ENCODE results near the gene GPS1. TPM values are rescaled to one million over a fixed set of nuclear protein-coding genes. Genes with fewer than 3 reads are reported as not detected.

The GPS1 gene
- total RNA-seq, 1 experiment from 2014 or later: 181 TPM

DNA sequence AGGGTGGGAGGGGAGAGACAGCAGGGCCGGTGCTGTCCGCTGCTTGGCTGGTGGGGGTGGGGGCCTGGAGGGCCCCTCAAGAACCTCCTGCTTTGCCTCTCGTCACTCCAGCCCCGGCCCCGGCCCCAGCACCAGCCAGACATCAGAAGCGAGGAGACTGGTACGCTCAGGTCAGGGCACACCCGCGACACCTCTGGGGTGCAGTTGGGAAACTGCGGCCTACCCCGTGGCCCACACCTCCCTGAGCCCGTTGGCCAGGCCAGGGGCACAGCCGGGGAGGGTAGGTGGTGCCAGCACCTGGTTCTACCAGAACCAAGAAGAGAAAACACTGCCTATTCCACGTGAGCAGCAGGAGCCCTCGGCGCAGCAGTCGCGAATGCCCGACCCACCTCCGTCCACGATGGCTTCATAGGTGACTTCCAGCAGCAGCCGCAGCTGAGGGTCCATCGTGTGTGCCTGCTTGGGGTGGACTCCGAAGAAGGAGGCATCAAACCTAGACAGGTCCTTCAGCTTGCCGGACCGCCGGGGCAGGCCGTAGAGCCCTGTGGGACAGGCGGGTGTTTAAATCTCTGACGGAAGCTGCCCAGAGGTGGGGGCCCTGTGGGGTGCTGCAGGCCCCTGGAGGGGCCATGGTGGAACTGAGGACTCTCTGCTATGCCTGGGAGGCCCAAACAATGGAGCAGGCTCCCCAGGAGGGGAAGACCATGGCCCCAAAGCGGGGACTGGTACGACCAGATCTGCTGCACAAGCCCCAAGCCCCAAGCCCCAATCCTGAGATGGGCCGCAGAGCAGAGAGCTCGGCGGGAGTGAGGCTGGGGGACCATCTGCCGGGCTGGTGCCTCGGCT, 43.5 kb downstream of the GPS1 start:
- H3K27ac Mint-ChIP-seq: no peak overlapping the region

More for the DNA sequence above, 43.5 kb downstream of the GPS1 start:
- TF ChIP-seq ATF1 (CRISPR knock-in tag; IDR thresholded peaks at IDR 0.05): no peak
- TF ChIP-seq ZNF138 (CRISPR knock-in tag; conservative IDR thresholded peaks at IDR 0.05): no peak
- no peak for TF ChIP-seq STAT6 (CRISPR knock-in tag; conservative IDR thresholded peaks at IDR 0.05; ENCODE audit: low read depth)
- TF ChIP-seq MLX (CRISPR knock-in tag; IDR thresholded peaks at IDR 0.05): no peak
- TF ChIP-seq NFYB (CRISPR knock-in tag; conservative IDR thresholded peaks at IDR 0.05; ENCODE audit: low read depth): no peak
- no peak for TF ChIP-seq SP1 (CRISPR knock-in tag; conservative IDR thresholded peaks at IDR 0.05)
- TF ChIP-seq, protein P1, sequence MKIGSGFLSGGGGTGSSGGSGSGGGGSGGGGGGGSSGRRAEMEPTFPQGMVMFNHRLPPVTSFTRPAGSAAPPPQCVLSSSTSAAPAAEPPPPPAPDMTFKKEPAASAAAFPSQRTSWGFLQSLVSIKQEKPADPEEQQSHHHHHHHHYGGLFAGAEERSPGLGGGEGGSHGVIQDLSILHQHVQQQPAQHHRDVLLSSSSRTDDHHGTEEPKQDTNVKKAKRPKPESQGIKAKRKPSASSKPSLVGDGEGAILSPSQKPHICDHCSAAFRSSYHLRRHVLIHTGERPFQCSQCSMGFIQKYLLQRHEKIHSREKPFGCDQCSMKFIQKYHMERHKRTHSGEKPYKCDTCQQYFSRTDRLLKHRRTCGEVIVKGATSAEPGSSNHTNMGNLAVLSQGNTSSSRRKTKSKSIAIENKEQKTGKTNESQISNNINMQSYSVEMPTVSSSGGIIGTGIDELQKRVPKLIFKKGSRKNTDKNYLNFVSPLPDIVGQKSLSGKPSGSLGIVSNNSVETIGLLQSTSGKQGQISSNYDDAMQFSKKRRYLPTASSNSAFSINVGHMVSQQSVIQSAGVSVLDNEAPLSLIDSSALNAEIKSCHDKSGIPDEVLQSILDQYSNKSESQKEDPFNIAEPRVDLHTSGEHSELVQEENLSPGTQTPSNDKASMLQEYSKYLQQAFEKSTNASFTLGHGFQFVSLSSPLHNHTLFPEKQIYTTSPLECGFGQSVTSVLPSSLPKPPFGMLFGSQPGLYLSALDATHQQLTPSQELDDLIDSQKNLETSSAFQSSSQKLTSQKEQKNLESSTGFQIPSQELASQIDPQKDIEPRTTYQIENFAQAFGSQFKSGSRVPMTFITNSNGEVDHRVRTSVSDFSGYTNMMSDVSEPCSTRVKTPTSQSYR (CRISPR knock-in tag; IDR thresholded peaks at IDR 0.05): no peak
- no peak for TF ChIP-seq ZSCAN18 (CRISPR knock-in tag; IDR thresholded peaks at IDR 0.05)
- TF ChIP-seq OVOL2 (CRISPR knock-in tag; IDR thresholded peaks at IDR 0.05; ENCODE audit: borderline replicate concordance): no peak
- TF ChIP-seq FOXJ3 (CRISPR knock-in tag; IDR thresholded peaks at IDR 0.05; ENCODE audit: borderline replicate concordance): no peak
- TF ChIP-seq NR3C1 (CRISPR knock-in tag; conservative IDR thresholded peaks at IDR 0.05; ENCODE audit: low read depth): no peak
- TF ChIP-seq NR2C2 (CRISPR knock-in tag; IDR thresholded peaks at IDR 0.05): no peak
- TF ChIP-seq ZNF219 (CRISPR knock-in tag; IDR thresholded peaks at IDR 0.05; ENCODE audit: borderline replicate concordance): no peak
- TF ChIP-seq HMGXB4 (CRISPR knock-in tag; IDR thresholded peaks at IDR 0.05): no peak
- no peak for TF ChIP-seq HMGA2 (CRISPR knock-in tag; IDR thresholded peaks at IDR 0.05)
- no peak for TF ChIP-seq ESRRA (CRISPR knock-in tag; IDR thresholded peaks at IDR 0.05; ENCODE audit: borderline replicate concordance)
- TF ChIP-seq CREM (CRISPR knock-in tag; IDR thresholded peaks at IDR 0.05): no peak
- no peak for TF ChIP-seq CBFB (CRISPR knock-in tag; IDR thresholded peaks at IDR 0.05; ENCODE audit: low read depth)
- TF ChIP-seq PRRX2 (CRISPR knock-in tag; IDR thresholded peaks at IDR 0.05): no peak
- ATAC-seq (no peak), DNase-seq (ENCODE audit: low spot score) (peak; percentile 14)
- H3K27me3 Mint-ChIP-seq (ENCODE audit: low read depth): no peaks in the 10 kb centered on the region
- H3K4me1 Mint-ChIP-seq: peaks cover 9% of the 10 kb centered on the region
- peaks cover 12% of the 10 kb centered on the region for H3K36me3 Mint-ChIP-seq
- H3K4me3 Mint-ChIP-seq: peak overlapping the region; percentile 69
- H3K9me3 Mint-ChIP-seq: no peaks in the 10 kb centered on the region
- ChIA-PET POLR2A (no interaction called here), CTCF (interaction anchor here (1.2 to 2.7 kb wide), 4 partner anchors 58 to 65 kb away, joined by 4 to 8 read pairs (median 6); partner anchors contain the start of gene DCXR)
